GM23248 (cell line): Measurements from ENCODE around the gene MRLN.
"Not testable (repeated sequence)": the region's sequence is repeated elsewhere in the genome, so short reads cannot be mapped to it uniquely, and the experiment has no call there.

Experiments used
- EZH2 ChIP-seq: fragments of 200-600 bp; sonication (generic); IDR thresholded peaks from 2 replicates; pipeline ENCODE4 v1.6.1; 2018; ENCODE audit warnings: antibody characterized with exemption, mild to moderate bottlenecking; ENCODE audit not compliant: insufficient read depth, poor library complexity, severe bottlenecking
- EZH2phosphoT487 ChIP-seq: fragments of 200-600 bp; sonication (generic); IDR thresholded peaks from 2 replicates; pipeline ENCODE4 v1.6.1; 2018; ENCODE audit warnings: antibody characterized with exemption, moderate library complexity, mild to moderate bottlenecking, low read depth; ENCODE audit not compliant: insufficient read depth

- not testable (repeated sequence) for TF ChIP-seq EZH2phosphoT487, EZH2
Observed at GRCh38 chr10:59733321-59734013, 19.8 kb downstream of the MRLN start.
